H1 (cell line): Measurements from ENCODE around the gene RPUSD4. TPM values are rescaled to one million over a fixed set of nuclear protein-coding genes. Genes with fewer than 3 reads are reported as not detected.

Source experiments
- CHD7 ChIP-seq: fragments of 300-600 bp; sonication (generic); IDR thresholded peaks from 2 replicates; pipeline ENCODE4 v1.7.1; 2012; ENCODE audit warnings: low read length, moderate library complexity, mild to moderate bottlenecking, inconsistent platforms; ENCODE audit not compliant: insufficient replicate concordance
- KDM5A ChIP-seq: fragments of 200-600 bp; IDR thresholded peaks from 2 replicates; pipeline ENCODE4 v1.7.1; 2012; ENCODE audit warnings: mild to moderate bottlenecking, low read length, inconsistent platforms, mixed read lengths
- polyA plus RNA-seq, 7 experiments: library from polyadenylated mRNA; depleted of rRNA in 3 of 7; stranded (reverse) in 5 of 7; unstranded in 2 of 7; fragments of >200 nt in 5 of 7; fragments of 200-250 nt in 2 of 7; gene quantifications; 1 replicate in 5 of 7; 2 replicates in 1 of 7; 4 replicates in 1 of 7; pipeline versions ENCODE4 v1.2.1 to v1.2.3, GENCODE V29; 2011 to 2013; ENCODE audit warnings: missing spikeins in 2 of 7, mixed read lengths in 2 of 7
- total RNA-seq: library from RNA; stranded (reverse); fragmentation: NEBNext Ultra II Directional; extraction: Animal tissue kit (Norgen Biotek cat#: 25700); gene quantifications from 2 replicates; pipeline ENCODE4 v1.2.1, GENCODE V29; 2021

RPUSD4 gene
- total and polyA plus RNA-seq, 2 of the 8 experiments (the other 6 are each of a cell fraction or from before 2014, with no cell fraction given), result 36.1 to 50.7 TPM

DNA sequence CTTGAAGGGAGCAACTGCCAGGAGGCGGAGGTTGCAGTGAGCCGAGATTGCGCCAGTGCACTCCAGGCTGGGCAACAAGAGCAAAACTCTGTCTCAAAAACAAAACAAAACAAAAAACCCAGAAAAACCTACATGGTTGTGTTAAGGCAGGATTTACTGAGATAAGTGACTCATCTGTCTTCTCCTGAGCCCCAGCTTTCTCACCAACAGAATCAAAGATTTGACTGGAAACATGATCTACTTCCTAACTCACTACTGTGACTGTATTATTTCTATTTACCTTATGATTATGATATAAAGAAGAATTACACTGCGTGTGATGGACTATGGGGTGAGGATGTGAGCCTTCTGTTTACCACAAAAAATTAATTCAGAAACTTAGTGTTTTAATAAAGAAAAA, 21.9 kb upstream of the RPUSD4 start (continued):
- TF ChIP-seq CHD7 (no peak), KDM5A (no peak)
